ENCODE data around the gene ENTPD2. TPM values are rescaled to one million over a fixed set of nuclear protein-coding genes. Genes with fewer than 3 reads are reported as not detected.
A peak's percentile ranks its signal among the peaks of the same experiment; 100 is the strongest.

Gene ENTPD2
- total and polyA plus RNA-seq, 9 of the 15 experiments (the other 6 are each of a cell fraction or from before 2014, with no cell fraction given): 0.04 to 0.60 (median 0.14) TPM; not detected in 4

- no peak for TF ChIP-seq ZBTB11 (CRISPR knock-in tag; IDR thresholded peaks at IDR 0.05)
- TF ChIP-seq YY1 (IDR thresholded peaks at IDR 0.05; ENCODE audit: borderline replicate concordance in 1 of 3, control insufficient read depth in 1 of 3, extremely low read depth in 1 of 3, insufficient read depth in 3 of 3, insufficient read length in 1 of 3, insufficient replicate concordance in 2 of 3, low read depth in 1 of 3, low read length in 2 of 3): no peak
- TF ChIP-seq ZNF609 (CRISPR knock-in tag; IDR thresholded peaks at IDR 0.05; ENCODE audit: borderline replicate concordance): no peak
- TF ChIP-seq KLF16 (IDR thresholded peaks at IDR 0.05): peak; percentile 62
- TF ChIP-seq ZBTB7A (IDR thresholded peaks at IDR 0.05; ENCODE audit: borderline replicate concordance, control insufficient read depth, low read depth, low read length): peak; percentile 69
- TF ChIP-seq RNF2 (IDR thresholded peaks at IDR 0.05): no peak
- TF ChIP-seq JUND (IDR thresholded peaks at IDR 0.05; ENCODE audit: borderline replicate concordance, low read depth, low read length): 0 out of 2 replicates have a peak, but pooled peaks have one; percentile 3
- TF ChIP-seq JUND (tag; IDR thresholded peaks at IDR 0.05; ENCODE audit: borderline replicate concordance, low read depth, low read length): no peak; the same call in 2 of the 3 replicates
- 0 out of 2 replicates have a peak, but pooled peaks have one; percentile 21 for TF ChIP-seq ZBTB17 (CRISPR knock-in tag; IDR thresholded peaks at IDR 0.05)
- TF ChIP-seq ATF6 (CRISPR knock-in tag; IDR thresholded peaks at IDR 0.05): no peak
- TF ChIP-seq ARID1B (IDR thresholded peaks at IDR 0.05): no peak
- TF ChIP-seq PHF8 (IDR thresholded peaks at IDR 0.05; ENCODE audit: borderline replicate concordance, low read length): no peak
- no peak for TF ChIP-seq HLTF (IDR thresholded peaks at IDR 0.05)
- TF ChIP-seq PHB (CRISPR knock-in tag; IDR thresholded peaks at IDR 0.05): no peak
Observed at GRCh38 chr9:137029058-137029936, 24.6 kb downstream of the ENTPD2 start (continued).

Data from K562 (cell line).